Activated CD4-positive, alpha-beta memory T cell treated with anti-CD3 and anti-CD28 coated beads for 36 hours (primary cell): ENCODE results near the gene CALY. TPM values are rescaled to one million over a fixed set of nuclear protein-coding genes. Genes with fewer than 3 reads are reported as not detected.
A peak's percentile ranks its signal among the peaks of the same experiment; 100 is the strongest.

Experiments
- CTCF ChIA-PET: fragments of 350-600 bp; sonication (Branson Sonifier 250); formaldehyde crosslinking; loops from one replicate; lab custom pipeline; 2021; ENCODE audit warnings: antibody characterized with exemption, inconsistent platforms; lab: Charles Lee
- POLR2A ChIA-PET: fragments of 350-600 bp; sonication (Branson Sonifier 250); formaldehyde crosslinking; loops from one replicate; lab custom pipeline; 2021; ENCODE audit warnings: antibody characterized with exemption; lab: Charles Lee
- DNase-seq: peaks from one replicate; pipeline ENCODE4 v3.0.0-alpha.2; 2020
- H3K27ac Mint-ChIP-seq: one replicate; pipeline ENCODE4 v1.8.0; 2021; ENCODE audit warnings: mixed read lengths
- H3K27me3 Mint-ChIP-seq: one replicate; pipeline ENCODE4 v1.8.0; 2021; ENCODE audit warnings: mixed read lengths
- H3K36me3 Mint-ChIP-seq: one replicate; pipeline ENCODE4 v1.8.0; 2021; ENCODE audit warnings: mixed read lengths
- H3K4me1 Mint-ChIP-seq: one replicate; pipeline ENCODE4 v1.8.0; 2021; ENCODE audit warnings: low read depth, mixed read lengths
- H3K4me3 Mint-ChIP-seq: one replicate; pipeline ENCODE4 v1.8.0; 2021; ENCODE audit warnings: mild to moderate bottlenecking, mixed read lengths
- H3K9me3 Mint-ChIP-seq: one replicate; pipeline ENCODE4 v1.8.0; 2021; ENCODE audit warnings: mixed read lengths
- intact Hi-C: fragments of 100-400 bp; cut with micrococcal nuclease; formaldehyde crosslinking; loops from one replicate; pipeline ENCODE4 v1.15.1; 2023
- total RNA-seq, 2 experiments: library from RNA; stranded (reverse); gene quantifications; one replicate each; pipeline ENCODE4 v1.2.3, GENCODE V29; 2021

CALY gene, protein sequence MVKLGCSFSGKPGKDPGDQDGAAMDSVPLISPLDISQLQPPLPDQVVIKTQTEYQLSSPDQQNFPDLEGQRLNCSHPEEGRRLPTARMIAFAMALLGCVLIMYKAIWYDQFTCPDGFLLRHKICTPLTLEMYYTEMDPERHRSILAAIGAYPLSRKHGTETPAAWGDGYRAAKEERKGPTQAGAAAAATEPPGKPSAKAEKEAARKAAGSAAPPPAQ
- total RNA-seq, result not detected

DNA sequence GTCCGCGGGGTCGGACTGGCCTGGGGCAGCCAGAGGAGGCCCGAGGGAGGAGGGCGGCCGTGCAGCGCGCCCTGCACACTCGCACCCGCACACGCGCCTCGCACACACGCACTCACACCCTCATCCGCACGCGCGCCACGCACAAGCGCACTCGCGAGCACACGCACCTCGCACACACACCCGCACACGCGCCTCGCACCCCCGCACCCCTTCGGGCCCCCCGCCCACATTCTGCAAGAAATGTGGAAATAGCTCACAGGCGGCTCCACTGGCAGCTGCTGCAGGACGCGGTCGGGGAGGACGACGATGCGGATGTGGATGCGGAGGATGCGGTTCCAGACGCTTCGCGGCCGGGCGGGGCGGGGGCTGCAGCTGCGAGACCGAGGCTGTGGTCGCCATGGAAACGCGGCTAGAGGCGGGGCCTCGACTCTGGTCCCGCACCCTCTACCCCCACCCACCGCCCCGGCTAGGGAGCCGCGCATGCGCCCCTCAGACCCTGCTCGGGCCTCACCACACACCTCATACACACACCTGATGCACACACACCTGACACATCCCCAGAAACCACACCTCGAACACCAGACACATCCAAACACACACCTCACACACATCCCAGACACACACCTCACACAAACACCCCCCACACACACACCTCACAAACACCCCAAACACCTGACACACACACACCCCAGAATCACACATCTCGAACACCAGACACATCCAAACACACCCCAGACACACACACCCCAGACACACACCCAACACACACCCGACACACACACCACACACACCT, at the start of gene CALY:
CALY (minus strand) TSS at position 320 of the 793 bp plus-strand sequence. CDS start 7,907 bp downstream, outside the sequence.
- H3K4me3 Mint-ChIP-seq, result peak within 1 kb of the TSS; percentile 35
- CTCF ChIA-PET, result interaction anchor here (0.7 kb wide), 1 partner anchor 23 kb away, joined by 3 read pairs; no protein-coding TSS in a partner anchor
- H3K4me1 Mint-ChIP-seq, result peaks cover 5% of the 10 kb centered on the region
- intact Hi-C loops, result no loop called here
- H3K27ac Mint-ChIP-seq, result no peak within 1 kb of the TSS
- peak; percentile 84 for DNase-seq
- H3K36me3 Mint-ChIP-seq, result no peaks in the 10 kb centered on the region
- POLR2A ChIA-PET, result no interaction called here
- peaks cover 6% of the 10 kb centered on the region for H3K27me3 Mint-ChIP-seq
- no peaks in the 10 kb centered on the region for H3K9me3 Mint-ChIP-seq

DNA sequence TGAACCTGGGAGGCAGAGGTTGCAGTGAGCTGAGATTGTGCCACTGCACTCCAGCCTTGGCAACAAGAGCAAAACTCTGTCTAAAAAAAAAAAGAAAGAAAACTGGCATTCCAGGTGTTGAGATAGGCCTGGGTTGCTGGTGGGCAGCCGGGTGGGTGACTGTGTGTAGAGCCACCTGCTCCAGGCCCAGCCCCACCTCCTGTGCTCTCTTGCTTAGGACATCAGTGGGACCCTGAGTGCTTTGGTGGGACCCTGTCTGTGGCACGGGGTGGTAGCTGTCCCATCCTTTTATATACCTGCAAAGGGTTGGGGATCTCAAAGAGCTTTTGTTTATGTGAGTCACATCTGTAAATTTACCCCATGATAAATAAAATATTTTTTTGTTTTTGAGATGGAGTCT, 48.5 kb upstream of the CALY start:
- CTCF ChIA-PET, result no interaction called here
- intact Hi-C loops, result no loop called here

DNA sequence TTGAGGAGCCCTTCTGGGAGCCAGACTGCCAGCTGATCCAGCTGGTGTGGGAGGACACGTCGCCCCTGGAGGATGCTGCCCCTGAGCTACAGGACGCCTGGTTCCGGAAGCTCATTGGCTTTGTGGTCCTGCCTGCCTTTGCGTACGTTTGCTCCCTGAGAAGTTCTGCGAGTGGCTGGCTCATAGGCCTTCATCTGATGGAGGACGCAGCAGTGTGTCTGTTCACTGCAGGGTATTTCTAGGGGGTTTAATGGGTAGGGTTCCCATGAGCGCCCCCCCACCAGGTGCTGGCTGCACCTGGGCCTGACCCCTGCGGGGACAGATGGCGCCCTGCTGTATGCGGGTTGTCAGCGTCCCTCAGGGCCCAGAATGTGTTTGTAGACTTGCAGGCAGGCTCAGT, 47.4 kb upstream of the CALY start:
- intact Hi-C loops, result no loop called here
- peaks cover 8% of the 10 kb centered on the region for H3K36me3 Mint-ChIP-seq
- H3K9me3 Mint-ChIP-seq, result no peaks in the 10 kb centered on the region
- H3K27ac Mint-ChIP-seq, result no peak overlapping the region
- ChIA-PET CTCF (no interaction called here), POLR2A (no interaction called here)
- H3K4me1 Mint-ChIP-seq, result peaks cover 11% of the 10 kb centered on the region
- no peak for DNase-seq
- H3K4me3 Mint-ChIP-seq, result no peak overlapping the region
- no peaks in the 10 kb centered on the region for H3K27me3 Mint-ChIP-seq

More for the DNA sequence above, 48.5 kb upstream of the CALY start:
- no peak for DNase-seq
- Mint-ChIP-seq H3K9me3 (no peaks in the 10 kb centered on the region), H3K4me1 (peaks cover 18% of the 10 kb centered on the region), H3K27me3 (no peaks in the 10 kb centered on the region), H3K36me3 (peaks cover 8% of the 10 kb centered on the region), H3K27ac (no peak overlapping the region), H3K4me3 (no peak overlapping the region)
- POLR2A ChIA-PET, result no interaction called here

DNA sequence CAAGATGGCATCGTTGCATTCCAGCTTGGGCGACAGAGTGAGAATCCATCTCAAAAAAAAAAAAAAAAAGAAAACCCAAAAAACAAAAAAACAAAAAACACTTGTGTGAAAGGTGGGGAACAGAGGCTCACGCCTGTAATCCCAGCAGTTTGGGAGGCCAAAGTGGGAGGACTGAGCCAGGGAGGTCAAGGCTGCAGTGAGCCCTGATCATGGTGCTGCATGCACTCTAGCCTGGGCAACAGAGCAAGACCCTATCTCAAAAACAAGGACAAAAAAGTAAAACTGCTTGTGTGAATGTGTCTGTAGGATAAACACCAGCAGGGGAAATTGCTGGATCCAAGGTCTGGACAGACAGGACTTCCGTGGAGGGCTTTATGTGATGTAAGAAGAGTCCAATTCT, 46.9 kb upstream of the CALY start:
- CTCF ChIA-PET, result no interaction called here

DNA sequence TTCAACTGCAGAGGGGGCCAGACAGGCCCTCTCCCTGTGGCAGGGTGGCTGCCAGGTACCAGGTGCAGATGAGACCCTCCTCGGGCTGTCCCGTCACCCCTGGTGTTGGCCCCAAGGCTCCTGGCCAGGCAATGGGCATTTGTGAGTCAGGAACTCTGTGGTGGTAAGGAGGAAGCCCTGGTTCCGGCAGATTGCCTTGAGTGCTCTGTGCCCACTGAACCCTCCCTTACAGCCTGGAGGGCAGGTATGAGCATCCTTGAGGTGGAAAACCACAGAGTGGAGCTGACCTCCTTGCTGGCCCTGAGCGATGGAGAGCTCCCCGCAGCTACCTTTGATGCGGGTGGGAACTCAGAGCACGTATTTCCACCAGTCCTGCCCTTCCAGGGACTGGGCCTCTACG, 44.3 kb upstream of the CALY start:
- no peak for DNase-seq
- H3K4me1 Mint-ChIP-seq, result no peaks in the 10 kb centered on the region
- ChIA-PET CTCF (interaction anchor here (1.9 kb wide), 1 partner anchor 51 kb away, joined by 6 read pairs; no protein-coding TSS in a partner anchor), POLR2A (no interaction called here)
- no peaks in the 10 kb centered on the region for H3K27me3 Mint-ChIP-seq
- H3K27ac Mint-ChIP-seq, result no peak overlapping the region
- H3K9me3 Mint-ChIP-seq, result no peaks in the 10 kb centered on the region
- H3K4me3 Mint-ChIP-seq, result no peak overlapping the region
- intact Hi-C loops, result no loop called here
- H3K36me3 Mint-ChIP-seq, result peaks cover 6% of the 10 kb centered on the region

More for the DNA sequence above, 46.9 kb upstream of the CALY start:
- intact Hi-C loops, result no loop called here
- Mint-ChIP-seq H3K27ac (no peak overlapping the region), H3K4me1 (peaks cover 6% of the 10 kb centered on the region), H3K36me3 (peaks cover 8% of the 10 kb centered on the region), H3K4me3 (no peak overlapping the region), H3K9me3 (no peaks in the 10 kb centered on the region), H3K27me3 (no peaks in the 10 kb centered on the region)
- POLR2A ChIA-PET, result no interaction called here
- DNase-seq, result no peak

DNA sequence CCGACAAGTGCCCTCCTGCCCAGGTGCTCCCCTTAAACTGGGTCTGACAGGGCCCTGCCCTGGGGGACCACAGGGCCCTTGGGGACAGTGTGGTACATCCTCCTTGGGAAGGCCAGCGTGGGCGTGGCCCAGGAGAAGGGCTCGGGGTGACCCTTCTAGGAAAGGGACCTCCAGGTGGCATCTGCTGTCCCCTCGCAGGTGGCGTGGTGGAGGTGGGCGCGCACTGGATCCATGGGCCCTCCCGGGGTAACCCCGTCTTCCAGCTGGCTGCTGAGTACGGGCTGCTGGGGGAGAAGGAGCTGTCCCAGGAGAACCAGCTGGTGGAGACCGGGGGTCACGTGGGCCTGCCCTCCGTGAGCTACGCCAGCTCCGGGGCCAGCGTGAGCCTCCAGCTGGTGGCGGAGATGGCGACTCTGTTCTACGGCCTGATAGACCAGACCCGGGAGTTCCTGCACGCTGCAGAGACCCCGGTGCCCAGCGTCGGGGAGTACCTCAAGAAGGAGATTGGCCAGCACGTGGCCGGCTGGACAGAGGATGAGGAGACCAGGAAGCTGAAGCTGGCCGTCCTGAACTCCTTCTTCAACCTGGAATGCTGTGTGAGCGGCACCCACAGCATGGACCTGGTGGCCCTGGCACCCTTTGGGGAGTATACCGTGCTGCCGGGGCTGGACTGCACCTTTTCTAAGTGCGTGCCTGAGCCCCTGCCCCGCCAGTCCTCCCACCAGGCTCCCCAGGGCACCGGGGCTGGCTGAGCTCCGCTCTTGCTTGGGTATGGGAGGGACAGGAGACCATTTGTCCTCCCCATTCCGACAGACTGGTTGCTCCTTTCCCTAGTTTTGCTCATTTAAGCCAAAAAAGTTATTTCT, 43.3 kb upstream of the CALY start:
- POLR2A ChIA-PET, result no interaction called here
- H3K9me3 Mint-ChIP-seq, result no peaks in the 10 kb centered on the region
- no peak overlapping the region for H3K27ac Mint-ChIP-seq
- DNase-seq, result no peak
- peaks cover 6% of the 10 kb centered on the region for H3K36me3 Mint-ChIP-seq
- intact Hi-C loops, result loop anchor here (1.0 to 5.0 kb wide), 3 partner anchors 9 to 73 kb away; partner anchors contain the start of genes MTG1, TUBGCP2 and ZNF511
- no peaks in the 10 kb centered on the region for H3K4me1 Mint-ChIP-seq
- CTCF ChIA-PET, result interaction anchor here (1.2 kb wide), 1 partner anchor 50 kb away, joined by 5 read pairs; no protein-coding TSS in a partner anchor
- H3K4me3 Mint-ChIP-seq, result peak overlapping the region; percentile 63
- no peaks in the 10 kb centered on the region for H3K27me3 Mint-ChIP-seq

DNA sequence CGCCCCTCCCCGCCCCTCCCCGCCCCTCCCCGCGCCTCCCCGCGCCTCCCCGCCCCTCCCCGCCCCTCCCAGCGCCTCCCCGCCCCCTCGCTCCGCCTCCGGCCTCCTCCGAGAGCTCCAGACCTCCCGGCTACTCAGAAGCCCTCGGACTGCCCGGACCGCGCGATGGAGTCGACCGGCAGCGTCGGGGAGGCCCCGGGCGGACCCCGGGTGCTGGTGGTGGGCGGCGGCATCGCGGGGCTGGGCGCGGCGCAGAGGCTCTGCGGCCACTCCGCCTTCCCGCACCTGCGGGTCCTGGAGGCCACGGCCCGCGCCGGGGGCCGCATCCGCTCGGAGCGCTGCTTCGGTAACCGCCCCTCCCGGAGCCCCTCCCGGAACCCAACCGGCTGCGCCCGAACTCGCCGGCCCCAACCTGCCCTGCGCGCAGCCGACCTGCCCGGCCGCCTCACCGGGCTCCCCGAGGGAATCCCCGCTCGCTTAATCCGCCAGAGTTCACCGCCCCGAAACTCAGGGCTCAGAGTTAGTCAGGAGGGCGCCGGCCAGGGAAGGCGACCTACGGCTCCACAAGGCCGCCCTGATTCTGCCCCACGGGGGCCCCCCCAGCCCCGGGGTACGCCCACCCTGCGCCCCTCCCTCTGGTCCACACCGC, 42.6 kb upstream of the CALY start, which contains the start of gene PAOX:
PAOX (plus strand) TSS at position 111 of the 649 bp plus-strand sequence; CDS start at position 166, 55 bp downstream.
- peaks cover 2% of the 10 kb centered on the region for H3K36me3 Mint-ChIP-seq
- peak within 1 kb of the TSS; percentile 73 for H3K4me3 Mint-ChIP-seq
- H3K27me3 Mint-ChIP-seq, result no peaks in the 10 kb centered on the region
- no peak within 1 kb of the TSS for H3K27ac Mint-ChIP-seq
- peak; percentile 79 for DNase-seq
- ChIA-PET POLR2A (interaction anchor here (1.4 kb wide), 1 partner anchor 12 kb away, joined by 3 read pairs; no protein-coding TSS in a partner anchor), CTCF (interaction anchor here (1.2 kb wide), 1 partner anchor 50 kb away, joined by 5 read pairs; no protein-coding TSS in a partner anchor)
- H3K4me1 Mint-ChIP-seq, result no peaks in the 10 kb centered on the region
- intact Hi-C loops, result loop anchor here (1.0 to 5.0 kb wide), 3 partner anchors 10 to 72 kb away; partner anchors contain the start of genes MTG1, TUBGCP2 and ZNF511
- H3K9me3 Mint-ChIP-seq, result no peaks in the 10 kb centered on the region

DNA sequence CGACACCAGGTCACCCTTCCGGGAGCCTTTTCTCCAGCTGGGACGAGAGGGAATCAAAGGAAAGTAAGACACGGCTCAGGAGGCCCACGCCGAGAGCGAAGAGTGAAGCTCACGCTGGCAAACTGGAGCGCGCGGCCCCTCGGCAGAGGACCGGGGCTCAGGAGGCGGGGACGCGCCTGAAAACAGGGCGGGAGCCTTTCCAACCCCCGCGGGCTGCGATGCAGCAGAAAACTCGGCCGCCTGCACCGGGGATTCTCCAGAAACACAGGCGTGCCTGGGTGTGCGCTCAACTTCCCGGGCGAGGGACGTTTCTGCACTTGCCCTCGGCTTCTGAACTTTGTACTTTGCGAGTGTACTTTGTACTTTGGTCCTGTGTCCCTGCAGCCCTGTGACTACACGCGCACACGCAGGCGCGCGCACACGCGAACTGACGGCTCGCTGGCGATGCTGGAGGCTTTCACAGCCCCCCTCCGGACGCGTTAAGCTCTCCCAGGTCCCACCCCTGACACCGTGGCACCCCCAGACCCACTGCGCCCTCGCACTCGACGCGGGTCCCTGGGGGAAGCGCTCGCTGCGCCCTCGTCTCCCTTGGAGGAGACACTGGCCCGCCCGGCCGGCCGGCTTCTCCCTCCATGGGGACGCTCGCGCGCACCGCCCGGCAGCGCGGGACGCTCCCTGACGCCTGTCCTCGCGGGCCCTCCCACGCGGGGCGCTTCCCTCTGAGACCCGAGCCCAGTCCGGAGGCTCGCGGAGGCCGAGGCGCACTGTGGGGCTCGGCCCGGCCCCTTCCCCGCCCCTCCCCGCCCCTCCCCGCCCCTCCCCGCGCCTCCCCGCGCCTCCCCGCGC, 41.8 kb upstream of the CALY start:
- peak overlapping the region; percentile 73 for H3K4me3 Mint-ChIP-seq
- H3K27ac Mint-ChIP-seq, result no peak overlapping the region
- H3K36me3 Mint-ChIP-seq, result no peaks in the 10 kb centered on the region
- H3K4me1 Mint-ChIP-seq, result peaks cover 2% of the 10 kb centered on the region
- DNase-seq, result peak; percentile 71
- POLR2A ChIA-PET, result interaction anchor here (1.4 kb wide), 1 partner anchor 13 kb away, joined by 3 read pairs; no protein-coding TSS in a partner anchor
- no peaks in the 10 kb centered on the region for H3K27me3 Mint-ChIP-seq
- CTCF ChIA-PET, result interaction anchor here (0.8 kb wide), 1 partner anchor 12 kb away, joined by 3 read pairs; no protein-coding TSS in a partner anchor
- no peaks in the 10 kb centered on the region for H3K9me3 Mint-ChIP-seq
- intact Hi-C loops, result loop anchor here (1.0 to 5.0 kb wide), 3 partner anchors 11 to 71 kb away; partner anchors contain the start of genes MTG1, TUBGCP2 and ZNF511

DNA sequence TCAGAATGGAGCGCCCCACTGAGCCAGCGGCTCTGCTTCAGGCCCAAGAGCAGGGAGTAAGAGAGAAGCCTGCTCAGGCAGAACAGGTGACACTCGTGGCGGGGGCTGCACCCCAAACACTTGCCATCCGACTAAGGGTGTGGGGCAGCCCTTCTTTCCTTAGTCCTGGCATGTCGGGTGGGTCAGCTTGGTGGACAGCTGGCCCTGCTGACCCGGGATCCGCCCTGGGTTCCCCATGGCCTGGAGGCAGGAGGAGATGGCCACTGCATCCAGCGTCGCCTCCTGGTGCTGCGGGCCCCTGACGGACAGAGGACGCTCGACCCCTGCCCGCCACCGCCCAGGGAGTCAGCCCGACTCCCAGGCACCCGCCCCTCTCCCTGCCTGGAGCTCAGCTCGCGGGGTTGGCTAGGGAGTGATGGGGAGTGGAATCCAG, 41.1 kb upstream of the CALY start:
- Mint-ChIP-seq H3K36me3 (no peaks in the 10 kb centered on the region), H3K4me1 (peaks cover 2% of the 10 kb centered on the region), H3K9me3 (no peaks in the 10 kb centered on the region), H3K27me3 (no peaks in the 10 kb centered on the region), H3K27ac (no peak overlapping the region), H3K4me3 (peak overlapping the region; percentile 73)
- CTCF ChIA-PET, result interaction anchor here (0.8 kb wide), 1 partner anchor 13 kb away, joined by 3 read pairs; no protein-coding TSS in a partner anchor
- no peak for DNase-seq
- POLR2A ChIA-PET, result interaction anchor here (1.4 kb wide), 1 partner anchor 13 kb away, joined by 3 read pairs; no protein-coding TSS in a partner anchor
- intact Hi-C loops, result loop anchor here (2.0 to 5.0 kb wide), 2 partner anchors 17 to 71 kb away; partner anchors contain the start of genes MTG1, TUBGCP2 and ZNF511
